Amniotic stem cell (primary cell): ENCODE data around the gene OSTF1.

Source experiments
- DNase-seq: peaks from one replicate; lab custom pipeline; 2025; lab: John Stamatoyannopoulos, UW

Gene OSTF1

GRCh38 chr9:75167281-75167680, 79.0 kb downstream of the OSTF1 start:
- DNase-seq = no peak

- no peak for DNase-seq
Observed at GRCh38 chr9:75168270-75169178, 80.2 kb downstream of the OSTF1 start.

GRCh38 chr9:75169623-75170022, 81.3 kb downstream of the OSTF1 start:
- peak; percentile 22 for DNase-seq

- no peak for DNase-seq
Observed at GRCh38 chr9:75170898-75171360, 82.6 kb downstream of the OSTF1 start.

- no peak for DNase-seq
Observed at GRCh38 chr9:75175395-75175794, 87.1 kb downstream of the OSTF1 start.

- no peak for DNase-seq
Observed at GRCh38 chr9:75176037-75176436, 87.7 kb downstream of the OSTF1 start.

- DNase-seq = no peak
Observed at GRCh38 chr9:75181750-75182149, 93.4 kb downstream of the OSTF1 start.

- no peak for DNase-seq
Observed at GRCh38 chr9:75183306-75183705, 95.0 kb downstream of the OSTF1 start.

GRCh38 chr9:75184471-75184870, 96.2 kb downstream of the OSTF1 start:
- no peak for DNase-seq

- no peak for DNase-seq
Observed at GRCh38 chr9:75185585-75186170, 97.4 kb downstream of the OSTF1 start.

- DNase-seq = no peak
Observed at GRCh38 chr9:75186767-75187380, 98.6 kb downstream of the OSTF1 start.

GRCh38 chr9:75188756-75189155, 100.4 kb downstream of the OSTF1 start:
- DNase-seq = no peak

- no peak for DNase-seq
Observed at GRCh38 chr9:75190762-75191161, 102.4 kb downstream of the OSTF1 start.
